ENCODE data around the gene TGFB1I1.
"Not testable (repeated sequence)": the region's sequence is repeated elsewhere in the genome, so short reads cannot be mapped to it uniquely, and the experiment has no call there.

The TGFB1I1 gene

GRCh38 chr16:31471875-31472708, at the start of gene TGFB1I1:
TGFB1I1 (plus strand) TSS chr16:31472152; CDS start chr16:31472189, 37 bp downstream.
- no peak for DNase-seq

GRCh38 chr16:31423241-31423640, 48.7 kb upstream of the TGFB1I1 start:
- no peak for DNase-seq

DNA sequence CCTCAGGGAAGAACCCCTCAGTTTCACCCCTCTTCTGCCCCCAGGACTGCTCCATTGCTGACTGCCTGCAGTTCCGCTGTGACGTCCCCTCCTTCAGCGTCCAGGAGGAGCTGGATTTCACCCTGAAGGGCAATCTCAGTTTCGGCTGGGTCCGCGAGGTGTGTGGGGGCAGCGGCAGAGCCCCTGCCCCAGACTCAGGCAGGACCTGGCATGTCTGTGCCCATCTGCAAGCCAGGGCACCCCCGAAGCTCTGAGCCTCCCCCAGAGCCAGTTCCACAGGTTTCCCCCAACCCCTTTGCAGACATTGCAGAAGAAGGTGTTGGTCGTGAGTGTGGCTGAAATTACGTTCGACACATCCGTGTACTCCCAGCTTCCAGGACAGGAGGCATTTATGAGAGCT, 48.2 kb upstream of the TGFB1I1 start:
- no peak for DNase-seq

- DNase-seq: no peak
Observed at GRCh38 chr16:31427441-31428278, 44.3 kb upstream of the TGFB1I1 start.

GRCh38 chr16:31428279-31428597, 43.7 kb upstream of the TGFB1I1 start, which contains the start of gene COX6A2:
COX6A2 (minus strand) TSS chr16:31428360; CDS start chr16:31428325, 35 bp downstream.
- no peak for DNase-seq

GRCh38 chr16:31428638-31429247, 43.2 kb upstream of the TGFB1I1 start:
- DNase-seq: no peak

DNA sequence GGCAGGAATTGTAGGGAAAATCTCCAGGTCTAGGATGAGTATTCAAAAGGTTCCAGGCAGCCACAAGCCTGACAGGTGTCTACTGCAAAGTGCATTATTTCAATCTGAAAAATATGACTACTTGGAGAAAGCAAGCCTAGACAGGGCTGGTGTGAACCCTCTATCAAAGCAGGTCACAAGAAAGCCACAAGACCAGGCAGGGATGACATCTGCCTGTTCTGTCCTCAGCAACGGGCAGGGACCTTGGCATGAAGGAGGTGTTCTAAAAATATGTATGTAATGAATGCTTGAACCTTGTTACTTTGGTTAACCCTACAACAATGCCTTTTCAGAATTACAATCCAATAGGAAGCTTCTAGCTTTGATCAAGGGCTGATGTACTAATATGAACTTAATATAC, 42.6 kb upstream of the TGFB1I1 start:
- no peak for DNase-seq

- no peak for DNase-seq
Observed at GRCh38 chr16:31429796-31430195, 42.2 kb upstream of the TGFB1I1 start.

GRCh38 chr16:31430380-31431052, 41.4 kb upstream of the TGFB1I1 start:
- no peak for DNase-seq

DNA sequence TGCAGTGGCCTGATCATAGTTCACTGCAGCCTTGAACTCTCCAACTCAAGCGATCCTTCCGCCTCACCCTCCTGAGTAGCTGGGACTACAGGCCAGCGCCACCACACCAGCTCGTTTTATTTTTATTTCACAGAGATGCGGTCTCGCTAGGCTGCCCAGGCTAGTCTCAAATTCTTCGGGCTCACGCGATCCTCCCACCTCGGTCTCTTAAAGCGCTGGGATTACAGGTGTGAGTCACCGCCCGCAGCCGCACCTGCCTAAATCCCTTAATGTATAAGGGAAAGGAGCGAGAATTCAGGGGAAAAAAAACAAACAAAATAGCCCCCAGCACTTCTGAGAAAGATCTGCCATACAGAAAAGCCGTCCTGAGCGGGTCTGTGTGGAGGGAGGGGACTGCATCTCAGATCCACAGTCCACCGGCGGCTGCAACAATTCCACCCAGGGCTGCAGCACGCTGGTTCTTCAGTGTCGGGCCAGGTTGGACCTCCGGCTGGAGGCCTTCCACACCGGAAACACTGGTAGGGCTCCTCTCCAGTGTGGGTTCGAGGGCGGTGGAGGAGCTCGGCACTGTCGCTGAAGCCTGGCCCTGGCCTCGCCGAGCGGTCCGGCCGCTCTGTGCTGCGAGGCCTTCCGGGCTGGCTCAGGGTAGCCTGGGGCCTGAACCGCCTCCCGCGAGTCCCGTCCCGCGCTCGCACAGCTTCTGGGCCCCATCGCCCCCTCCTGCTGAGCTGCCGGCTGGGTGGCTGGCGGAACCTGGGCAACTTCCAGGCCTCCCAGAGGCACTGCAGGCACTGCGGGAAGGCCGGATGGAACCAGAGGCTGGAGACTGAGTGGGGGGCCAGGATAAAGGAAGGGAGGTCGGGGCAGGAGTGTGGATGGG, 36.4 kb upstream of the TGFB1I1 start:
- DNase-seq: no peak

GRCh38 chr16:31436221-31437045, 35.5 kb upstream of the TGFB1I1 start:
- DNase-seq: no peak

DNA sequence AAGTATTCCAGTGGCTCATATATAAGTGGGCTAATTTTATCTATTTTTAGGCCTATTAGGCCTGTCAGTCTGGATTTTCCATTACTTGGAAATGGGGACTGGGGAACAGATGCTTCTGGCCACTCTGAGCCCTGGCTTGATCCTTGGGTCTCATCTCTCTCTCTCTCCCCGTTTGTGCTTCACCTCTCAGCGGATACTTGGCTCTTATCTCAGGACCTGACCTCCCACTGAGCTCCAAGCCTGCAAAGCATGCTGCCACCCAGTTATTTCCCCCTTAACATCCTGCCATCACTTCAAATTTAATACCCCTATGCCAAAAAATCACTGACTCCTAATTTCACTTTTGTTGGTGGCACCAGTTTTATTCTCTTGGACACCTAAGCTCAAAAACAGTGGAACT, 33.5 kb upstream of the TGFB1I1 start:
- no peak for DNase-seq

DNA sequence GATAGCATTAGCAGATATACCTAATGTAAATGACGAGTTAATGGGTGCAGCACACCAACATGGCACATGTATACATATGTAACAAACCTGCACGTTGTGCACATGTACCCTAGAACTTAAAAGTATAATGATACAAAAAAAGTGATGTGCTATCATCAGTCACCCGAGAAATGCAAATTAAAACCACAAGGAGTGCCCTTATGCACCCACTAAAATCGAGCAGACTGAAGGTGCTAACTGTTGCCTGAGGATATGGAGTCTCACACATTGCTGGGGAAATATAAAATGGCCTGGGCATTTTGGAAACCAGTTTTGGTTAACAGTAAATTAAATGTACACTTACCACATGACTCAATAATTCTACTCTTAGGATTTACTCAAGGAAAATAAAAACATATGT, 32.9 kb upstream of the TGFB1I1 start:
- DNase-seq: not testable (repeated sequence)

- no peak for DNase-seq
Observed at GRCh38 chr16:31439519-31439918, 32.4 kb upstream of the TGFB1I1 start.

DNA sequence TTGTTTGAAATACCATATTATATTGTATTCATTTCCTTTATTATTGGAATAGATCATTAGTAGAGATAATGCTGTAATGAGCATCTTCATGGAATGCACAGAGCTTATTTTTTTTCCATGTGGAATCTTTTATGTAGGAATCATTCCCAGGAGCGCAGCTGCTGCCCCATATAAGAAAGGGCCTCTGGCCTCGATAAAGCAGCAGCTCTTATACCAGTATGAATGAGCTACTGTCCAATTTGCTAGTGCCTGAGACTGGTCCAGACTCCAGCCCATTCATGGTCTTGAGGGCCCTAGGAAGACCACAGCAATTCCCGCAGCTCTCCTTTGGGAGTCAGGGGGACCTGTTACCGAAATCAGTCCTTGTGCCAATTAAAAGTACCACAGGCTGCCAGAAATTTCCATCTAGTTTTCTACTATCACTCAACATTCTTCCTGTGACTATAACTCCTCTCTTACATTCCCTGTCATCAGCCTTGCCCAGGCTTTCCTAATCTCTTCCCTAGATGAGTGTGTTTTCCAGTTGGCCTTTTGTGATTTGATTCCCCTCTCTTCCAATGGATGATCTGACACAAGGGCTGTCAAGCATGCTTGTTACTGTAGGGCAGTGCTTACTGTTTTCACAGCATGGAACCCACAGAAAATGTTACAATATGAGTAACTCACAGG, 31.3 kb upstream of the TGFB1I1 start:
- no peak for DNase-seq

DNA sequence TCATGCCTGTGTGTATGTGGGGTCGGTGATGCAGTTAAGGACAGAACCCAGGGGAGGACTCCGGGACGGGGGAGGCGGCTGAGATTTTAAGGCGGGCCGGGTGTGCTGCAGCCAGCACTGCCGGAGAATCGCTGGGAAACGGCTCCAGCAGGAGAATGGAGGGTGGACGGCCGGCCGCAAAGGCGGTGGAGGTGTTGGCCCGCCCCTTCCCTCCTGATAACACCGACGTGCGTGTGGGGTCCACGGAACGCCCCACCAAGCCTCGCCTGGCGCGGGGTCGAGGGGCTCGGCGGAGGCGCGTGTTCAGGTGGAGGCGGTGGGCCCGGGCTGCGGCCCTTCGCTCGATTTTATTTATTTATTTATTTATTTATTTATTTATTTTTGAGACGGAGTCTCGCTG, 30.0 kb upstream of the TGFB1I1 start:
- no peak for DNase-seq

- DNase-seq: not testable (repeated sequence)
Observed at GRCh38 chr16:31445931-31446330, 26.0 kb upstream of the TGFB1I1 start.

- no peak for DNase-seq
Observed at GRCh38 chr16:31451201-31451600, 20.8 kb upstream of the TGFB1I1 start.

- DNase-seq: peak; percentile 26
Observed at GRCh38 chr16:31451681-31452351, 20.1 kb upstream of the TGFB1I1 start.

DNA sequence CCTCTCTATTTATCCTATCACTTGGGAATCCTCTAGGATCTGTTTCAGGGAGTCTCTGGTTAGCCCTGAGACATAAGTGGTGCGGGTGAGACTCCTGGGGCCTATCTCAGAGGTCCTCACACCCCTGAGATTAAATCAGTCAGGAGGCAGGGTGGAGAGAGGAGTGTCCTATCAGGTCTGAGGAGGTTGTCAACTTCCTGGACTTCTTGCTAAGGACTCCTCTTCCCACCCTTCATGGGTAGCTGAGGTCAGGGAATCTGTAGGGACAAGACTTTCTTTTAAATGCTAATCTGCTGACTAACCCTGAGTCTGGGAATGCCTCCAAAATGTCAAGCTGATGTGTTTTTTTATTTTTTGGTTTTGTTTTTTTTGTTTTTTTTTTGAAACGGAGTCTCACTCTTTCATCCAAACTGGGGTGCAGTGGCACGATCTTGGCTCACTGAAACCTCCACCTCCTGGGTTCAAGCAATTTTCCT, 19.3 kb upstream of the TGFB1I1 start:
- DNase-seq: no peak
